ENCODE results near the gene PHAX.
"Not testable (repeated sequence)": the region's sequence is repeated elsewhere in the genome, so short reads cannot be mapped to it uniquely, and the experiment has no call there.

Gene PHAX, protein sequence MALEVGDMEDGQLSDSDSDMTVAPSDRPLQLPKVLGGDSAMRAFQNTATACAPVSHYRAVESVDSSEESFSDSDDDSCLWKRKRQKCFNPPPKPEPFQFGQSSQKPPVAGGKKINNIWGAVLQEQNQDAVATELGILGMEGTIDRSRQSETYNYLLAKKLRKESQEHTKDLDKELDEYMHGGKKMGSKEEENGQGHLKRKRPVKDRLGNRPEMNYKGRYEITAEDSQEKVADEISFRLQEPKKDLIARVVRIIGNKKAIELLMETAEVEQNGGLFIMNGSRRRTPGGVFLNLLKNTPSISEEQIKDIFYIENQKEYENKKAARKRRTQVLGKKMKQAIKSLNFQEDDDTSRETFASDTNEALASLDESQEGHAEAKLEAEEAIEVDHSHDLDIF

DNA sequence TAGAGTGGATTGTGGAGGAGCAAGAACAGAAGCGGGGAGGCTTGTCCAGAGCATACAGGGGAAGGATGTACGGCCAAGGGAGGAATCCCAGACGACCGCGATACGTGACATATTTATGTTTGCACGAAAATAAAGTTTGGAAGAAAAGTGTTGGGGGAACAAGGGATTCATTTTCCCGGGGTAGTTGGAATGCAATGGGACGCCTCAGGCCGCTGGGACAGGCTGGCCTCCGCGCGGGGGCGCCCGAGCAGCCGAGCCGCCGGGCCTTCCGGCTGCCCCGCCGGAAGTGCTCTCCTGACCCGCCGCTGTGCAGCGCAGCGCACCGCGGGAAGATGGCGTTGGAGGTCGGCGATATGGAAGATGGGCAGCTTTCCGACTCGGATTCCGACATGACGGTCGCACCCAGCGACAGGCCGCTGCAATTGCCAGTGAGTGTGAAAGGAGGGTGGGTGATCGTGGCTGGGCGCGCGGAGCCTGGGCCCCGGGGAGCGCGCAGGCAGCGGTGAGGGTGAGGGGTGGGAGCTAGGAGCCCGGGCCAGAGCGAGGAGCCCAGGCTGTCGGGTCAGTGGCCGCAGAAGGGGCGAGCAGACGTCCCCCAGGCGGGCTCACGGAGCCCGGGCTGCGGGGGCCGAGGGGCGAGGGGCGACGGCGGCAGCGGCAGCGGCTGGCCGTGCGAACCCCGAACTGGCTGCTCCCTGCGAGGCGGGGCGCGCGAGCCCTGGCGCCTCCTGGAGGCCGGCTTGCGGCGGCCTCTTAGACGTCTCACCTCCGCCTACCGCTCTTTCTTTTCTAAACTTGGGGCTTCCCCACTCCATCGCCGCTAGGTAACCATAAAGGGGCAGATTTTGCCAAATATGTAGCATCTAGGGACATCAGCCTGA lies at the start of gene PHAX:
PHAX (plus strand) TSS at position 317 of the 881 bp plus-strand sequence; CDS start at position 333, 16 bp downstream.
- peak; percentile 65 for DNase-seq

DNA sequence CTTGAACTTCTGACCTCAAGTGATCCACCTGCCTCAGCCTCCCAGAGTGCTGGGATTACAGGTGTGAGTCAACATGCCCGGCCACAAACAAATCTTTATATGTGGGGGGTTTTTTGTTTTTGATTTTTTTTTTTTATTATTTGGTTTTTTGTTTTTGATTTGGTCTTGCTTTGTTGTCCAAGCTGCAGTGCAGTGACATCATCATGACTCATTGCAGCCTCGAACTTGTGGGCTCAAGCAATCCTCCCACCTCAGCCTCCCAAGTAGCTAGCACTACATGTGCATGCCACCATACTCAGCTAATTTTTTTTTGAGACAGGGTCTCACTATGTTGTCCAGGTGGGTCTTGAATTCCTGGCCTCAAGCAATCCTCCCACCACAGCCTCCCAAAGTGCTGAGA lies 48.1 kb upstream of the PHAX start:
- no peak for DNase-seq

DNA sequence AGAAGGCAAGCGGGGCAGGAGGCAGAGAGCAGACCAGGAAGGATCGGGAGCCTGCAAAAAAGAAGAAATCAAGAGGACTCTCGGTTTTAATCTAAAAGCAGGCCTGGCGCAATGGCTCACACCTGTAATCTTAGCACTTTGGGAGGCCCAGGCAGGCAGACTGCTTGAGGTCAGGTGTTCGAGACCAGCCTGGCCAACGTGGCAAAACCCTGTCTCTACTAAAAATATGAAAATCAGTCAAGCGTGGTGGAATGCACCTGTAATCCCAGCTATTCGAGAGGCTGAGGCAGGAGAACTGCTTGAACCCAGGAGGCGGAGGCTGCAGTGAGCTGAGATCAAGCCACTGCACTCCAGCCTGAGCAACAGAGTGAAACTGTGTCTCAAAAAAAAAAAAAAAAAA lies 45.6 kb upstream of the PHAX start:
- DNase-seq: not testable (repeated sequence)

DNA sequence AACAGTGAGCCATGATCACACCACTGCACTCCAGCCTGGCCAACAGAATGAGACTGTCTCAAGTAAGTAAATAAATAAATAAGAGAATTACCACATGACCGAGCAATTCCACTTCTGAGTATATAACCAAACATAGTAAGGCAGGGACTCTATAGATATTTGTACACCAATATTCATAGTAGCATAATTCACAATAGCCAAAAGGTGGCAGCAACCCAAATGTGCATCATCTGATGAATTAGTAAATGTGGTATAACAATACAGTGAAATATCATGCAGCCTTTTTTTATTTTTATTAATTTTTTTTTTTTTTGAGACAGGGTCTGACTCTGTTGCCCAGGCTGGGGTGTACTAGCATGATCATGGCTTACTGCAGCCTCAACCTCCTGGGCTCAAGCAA lies 38.8 kb upstream of the PHAX start:
- DNase-seq: no peak

DNA sequence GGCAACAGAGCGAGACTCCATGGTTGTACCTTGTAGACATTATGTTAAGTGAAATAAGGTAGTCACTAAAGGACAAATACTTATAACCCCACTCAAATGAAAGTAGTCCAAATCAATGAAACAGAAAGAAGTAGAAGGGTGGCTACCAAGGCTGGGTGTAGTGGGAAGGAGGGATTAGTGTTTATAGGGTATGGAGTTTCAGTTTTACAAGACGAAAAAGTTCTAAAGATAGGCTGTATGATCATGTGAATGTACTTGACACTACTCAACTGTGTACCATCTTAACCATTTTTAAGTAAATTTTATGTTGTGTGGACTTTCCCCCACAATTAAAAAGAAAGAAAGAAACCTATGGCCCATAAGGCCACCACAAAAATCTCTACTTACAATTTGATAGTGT lies 37.9 kb upstream of the PHAX start:
- DNase-seq: no peak

DNA sequence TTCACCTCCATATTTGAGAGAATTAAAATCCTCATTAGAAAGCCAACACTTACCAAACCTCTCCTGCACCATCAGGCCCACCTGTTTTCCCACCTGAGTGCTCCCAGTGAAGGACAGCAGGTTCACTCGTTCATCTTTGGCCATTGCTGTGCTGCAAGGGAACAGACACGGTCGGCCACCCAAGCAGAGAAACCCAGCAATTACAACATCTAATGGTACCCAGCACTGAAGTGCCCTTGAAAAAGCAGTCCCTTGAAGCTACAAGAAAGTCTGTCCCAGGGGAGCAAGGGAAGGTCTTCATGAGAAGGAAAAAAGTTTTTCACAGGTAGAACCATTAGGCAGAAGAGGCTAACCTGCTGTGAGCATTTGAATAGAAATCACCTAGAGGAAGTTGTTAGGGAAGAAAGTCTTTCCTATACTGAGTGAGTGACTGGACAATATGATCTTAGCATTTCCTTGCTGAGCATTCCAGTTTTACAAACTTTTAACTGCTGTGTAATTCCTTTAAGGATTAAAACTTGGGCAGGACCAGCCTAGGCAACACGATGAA lies 32.5 kb upstream of the PHAX start:
- DNase-seq: no peak

DNA sequence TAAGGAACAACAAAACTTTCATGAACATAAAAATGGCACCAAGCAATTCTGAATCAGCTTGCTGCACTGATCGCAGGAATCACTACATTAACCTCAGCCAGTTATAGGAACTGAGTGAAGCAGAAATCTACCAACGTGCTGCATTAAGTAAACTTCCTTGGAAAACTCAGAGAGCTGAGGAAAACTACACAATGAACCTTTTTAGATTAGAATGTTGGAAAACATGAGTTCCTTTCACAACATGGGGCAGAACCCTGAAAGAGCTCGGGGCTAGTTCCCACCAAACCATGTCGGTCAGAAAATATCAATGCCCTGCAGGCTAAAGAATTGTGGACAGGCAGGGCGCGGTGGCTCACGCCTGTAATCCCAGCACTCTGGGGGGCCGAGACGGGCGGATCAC lies 25.1 kb upstream of the PHAX start:
- DNase-seq: no peak

DNA sequence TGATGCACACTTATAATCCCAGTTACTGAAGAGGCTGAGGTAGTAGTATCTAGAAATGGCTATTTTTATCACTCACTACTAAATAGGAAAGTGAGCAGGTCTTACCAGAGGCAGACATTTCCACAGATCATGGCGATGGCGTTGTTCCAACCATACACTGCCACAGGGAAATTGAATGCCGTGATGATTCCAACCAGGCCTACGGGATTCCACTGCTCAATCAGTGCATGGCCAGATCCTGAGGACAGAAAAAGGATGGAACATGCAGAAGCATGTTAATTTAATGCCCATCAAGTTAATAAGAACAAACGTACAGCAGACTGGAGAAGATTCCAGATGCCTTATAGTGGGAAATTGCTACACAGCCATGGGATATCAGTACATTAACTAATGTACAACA lies 23.8 kb upstream of the PHAX start:
- no peak for DNase-seq

DNA sequence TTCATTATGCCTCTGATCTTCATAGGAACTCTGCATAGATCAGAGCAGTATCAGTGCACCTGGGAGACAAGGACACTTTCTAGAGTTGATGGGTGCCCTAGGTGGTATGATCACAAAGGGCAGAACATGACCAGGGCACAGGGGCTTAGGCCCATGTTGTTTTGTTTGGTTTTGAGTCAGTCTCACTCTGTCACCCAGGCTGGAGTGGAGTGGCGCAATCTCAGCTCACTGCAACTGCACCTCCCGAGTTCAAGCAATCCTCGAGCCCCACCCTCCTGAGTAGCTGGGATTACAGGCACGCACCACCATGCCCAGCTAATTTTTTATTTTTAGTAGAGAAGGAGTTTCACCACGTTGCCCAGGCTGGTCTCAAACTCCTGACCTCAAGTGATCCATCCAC lies 23.3 kb upstream of the PHAX start:
- no peak for DNase-seq

DNA sequence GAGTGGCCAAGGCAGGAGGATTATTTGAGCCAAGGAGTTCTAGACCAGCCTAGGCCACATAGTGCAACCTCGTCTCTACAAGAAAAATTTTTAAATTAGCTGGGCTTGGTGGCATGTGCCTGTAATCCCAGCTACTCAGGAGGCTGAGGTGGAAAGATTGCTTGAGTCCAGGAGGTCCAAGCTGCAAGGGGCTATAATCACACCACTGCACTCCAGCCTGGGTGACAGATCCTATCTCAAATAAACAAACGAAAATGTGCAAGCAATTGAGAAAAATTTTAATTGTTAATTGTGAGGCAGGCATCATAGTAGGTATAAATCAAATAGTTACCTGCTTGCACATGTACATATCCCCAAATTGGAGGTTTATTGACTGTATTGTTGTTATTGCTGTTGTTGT lies 21.0 kb upstream of the PHAX start:
- DNase-seq: no peak

DNA sequence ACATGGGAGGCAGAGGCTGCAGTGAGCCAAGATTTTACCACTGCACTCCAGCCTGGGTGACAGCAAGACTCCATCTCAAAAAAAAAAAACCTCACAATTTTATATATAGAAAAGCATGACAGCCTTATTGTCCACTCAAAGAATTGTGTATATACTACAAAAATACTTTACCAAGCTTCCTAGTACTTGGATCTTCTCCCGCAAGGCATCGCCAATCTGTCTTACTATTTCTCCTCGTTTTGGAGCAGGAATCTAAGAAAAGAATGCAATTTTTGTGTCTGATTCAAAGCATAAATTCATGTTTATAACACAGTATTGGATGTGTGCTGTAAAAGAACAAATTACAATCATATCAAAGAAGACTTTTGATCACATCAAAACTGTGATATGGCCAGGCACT lies 17.0 kb upstream of the PHAX start:
- DNase-seq: no peak

DNA sequence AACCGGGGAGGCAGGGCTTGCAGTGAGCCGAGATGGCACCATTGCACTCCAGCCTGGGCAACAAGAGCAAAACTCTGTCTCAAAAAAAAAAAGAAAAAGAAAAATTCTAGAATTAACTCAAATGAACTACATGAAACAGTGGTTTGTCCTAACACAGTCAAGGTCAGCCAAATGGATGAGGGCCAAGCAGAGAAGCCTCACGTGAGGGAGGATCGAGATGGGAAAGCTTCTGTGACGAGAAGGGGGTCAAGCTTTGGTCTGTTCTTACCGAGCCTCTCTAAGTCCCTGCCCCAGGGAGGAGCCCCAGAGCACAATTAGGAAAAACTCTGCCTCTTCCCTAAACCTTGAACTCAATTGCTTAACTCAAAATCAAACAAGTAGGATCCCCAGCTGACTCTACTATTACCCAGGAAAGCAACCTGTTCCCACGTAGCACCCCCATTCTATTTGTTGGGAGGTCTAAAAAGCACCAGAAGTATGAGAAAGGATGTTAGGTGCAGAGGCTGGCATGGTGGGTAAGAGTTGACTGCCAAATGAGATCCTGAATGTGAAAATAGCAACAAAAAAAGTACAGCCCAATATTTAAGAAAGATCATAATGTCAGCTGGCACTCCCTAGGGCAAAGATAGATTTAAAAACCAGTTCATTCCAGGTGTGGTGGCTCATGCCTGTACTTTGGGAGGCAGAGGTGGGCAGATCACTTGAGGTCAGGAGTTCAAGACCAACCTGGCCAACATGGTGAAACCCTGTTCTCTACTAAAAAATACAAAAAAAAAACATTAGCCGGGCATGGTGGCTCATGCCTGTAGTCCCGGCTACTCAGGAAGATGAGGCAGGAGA lies 13.0 kb upstream of the PHAX start:
- DNase-seq: no peak

DNA sequence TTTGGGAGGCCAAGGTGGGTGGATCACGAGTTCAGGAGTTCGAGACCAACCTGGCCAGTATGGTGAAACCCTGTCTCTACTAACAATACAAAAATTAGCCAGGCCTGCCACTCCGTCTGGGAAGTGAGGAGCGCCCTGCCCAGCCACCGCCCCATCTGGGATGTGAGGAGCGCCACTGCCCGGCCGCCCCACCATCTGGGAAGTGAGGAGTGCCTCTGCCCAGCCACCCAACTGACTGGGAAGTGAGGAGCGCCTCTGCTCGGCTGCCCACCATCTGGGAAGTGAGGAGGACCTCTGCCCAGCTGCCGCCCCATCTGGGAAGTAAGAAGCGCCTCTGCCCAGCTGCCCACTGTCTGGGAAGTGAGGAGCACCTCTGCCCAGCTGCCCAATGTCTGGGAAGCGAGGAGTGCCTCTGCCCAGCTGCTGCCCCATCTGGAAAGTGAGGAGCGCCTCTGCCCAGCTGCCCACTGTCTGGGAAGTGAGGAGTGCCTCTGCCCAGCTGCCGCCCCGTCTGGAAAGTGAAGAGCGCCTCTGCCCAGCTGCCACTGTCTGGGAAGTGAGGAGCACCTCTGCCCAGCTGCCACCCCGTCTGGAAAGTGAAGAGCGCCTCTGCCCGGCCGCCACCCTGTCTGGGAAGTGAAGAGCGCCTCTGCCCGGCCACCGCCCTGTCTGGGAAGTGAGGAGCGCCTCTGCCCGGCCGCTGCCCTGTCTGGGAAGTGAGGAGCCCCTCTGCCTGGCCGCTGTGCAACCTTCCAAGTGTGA lies 11.0 kb upstream of the PHAX start:
- DNase-seq: no peak

DNA sequence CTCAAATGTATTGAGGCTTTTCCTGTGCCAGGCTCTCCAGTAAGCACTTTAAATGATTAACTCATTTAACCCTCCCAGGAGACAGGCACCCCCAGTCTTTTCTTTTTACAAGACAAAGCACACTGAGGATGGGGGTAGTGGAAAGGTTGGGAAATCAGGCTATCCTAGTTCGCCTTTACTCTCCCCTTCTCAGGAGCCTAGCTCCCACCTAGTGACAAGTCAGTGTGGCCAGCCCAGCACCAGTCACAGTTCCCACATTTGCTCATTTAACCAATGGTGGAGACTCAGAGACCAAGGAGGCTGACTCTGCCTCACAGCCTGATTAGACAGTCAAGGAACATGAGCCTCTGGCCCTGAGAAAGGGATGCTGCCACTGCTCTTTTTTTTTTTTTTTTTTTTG lies 9.2 kb upstream of the PHAX start:
- DNase-seq: no peak

DNA sequence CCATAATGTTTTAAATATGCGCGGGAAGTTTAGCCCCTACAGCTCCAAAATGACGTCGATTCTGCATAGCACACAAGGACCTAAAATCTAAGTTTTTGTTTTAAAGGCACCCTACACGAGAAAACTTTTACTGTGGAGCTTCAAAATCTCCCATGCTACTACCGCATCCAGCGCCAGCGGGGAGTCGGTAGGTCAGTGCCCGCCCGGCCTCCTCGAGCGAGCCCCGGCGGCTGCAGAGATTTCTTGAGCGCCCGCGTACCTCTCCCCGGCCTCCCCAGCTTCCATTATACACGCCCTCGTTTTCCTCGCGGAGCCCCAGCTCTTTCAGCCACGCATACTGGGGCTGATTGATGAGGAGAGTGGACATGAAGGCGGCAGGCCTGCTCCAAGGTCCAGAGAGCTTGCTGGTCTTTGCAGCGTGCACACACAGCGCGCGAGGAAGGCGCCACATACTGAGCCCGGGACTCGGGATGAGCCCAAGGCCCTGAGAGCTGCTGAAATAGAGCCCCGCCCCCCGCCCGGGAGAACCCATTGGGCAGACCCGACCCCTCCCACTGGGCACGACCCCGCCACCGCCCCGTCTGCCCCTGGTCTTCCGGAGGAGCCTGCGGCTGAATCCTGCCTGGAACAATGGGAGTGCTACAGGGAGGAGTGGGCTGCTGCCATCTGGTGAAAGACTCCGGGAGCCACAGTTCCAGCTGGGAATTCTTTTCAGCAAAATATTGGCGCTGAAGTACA lies 5.8 kb upstream of the PHAX start, which contains the start of gene ALDH7A1:
ALDH7A1 (minus strand) TSS at position 472 of the 738 bp plus-strand sequence; CDS start at position 451, 21 bp downstream.
- DNase-seq: peak; percentile 32

DNA sequence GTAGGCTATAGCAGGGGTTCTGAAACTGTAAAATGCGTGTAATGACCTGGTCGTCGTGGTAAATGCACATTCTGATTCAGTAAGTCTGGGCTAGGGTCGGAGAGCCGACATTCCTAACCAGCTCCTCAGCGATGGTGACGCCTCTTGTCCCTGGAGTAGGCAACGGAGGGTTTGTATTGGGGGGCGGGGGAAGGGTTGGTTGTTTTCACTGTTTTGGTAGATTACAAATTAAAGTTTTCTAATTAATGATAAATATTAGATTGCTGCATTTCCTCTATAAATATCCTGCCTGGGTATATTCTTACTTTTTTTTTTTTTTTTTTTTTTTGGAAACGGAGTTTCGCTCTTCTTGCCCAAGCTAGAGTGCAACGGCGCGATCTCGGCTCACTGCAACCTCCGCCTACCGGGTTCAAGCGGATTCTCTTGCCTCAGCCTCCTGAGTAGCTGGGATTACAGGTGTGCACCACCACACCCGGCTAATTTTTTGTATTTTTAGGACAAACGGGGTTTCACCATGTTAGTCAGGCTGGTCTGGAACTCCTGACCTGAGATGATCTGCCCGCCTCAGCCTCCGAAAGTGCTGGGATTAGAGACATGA lies 5.2 kb upstream of the PHAX start:
- DNase-seq: no peak

DNA sequence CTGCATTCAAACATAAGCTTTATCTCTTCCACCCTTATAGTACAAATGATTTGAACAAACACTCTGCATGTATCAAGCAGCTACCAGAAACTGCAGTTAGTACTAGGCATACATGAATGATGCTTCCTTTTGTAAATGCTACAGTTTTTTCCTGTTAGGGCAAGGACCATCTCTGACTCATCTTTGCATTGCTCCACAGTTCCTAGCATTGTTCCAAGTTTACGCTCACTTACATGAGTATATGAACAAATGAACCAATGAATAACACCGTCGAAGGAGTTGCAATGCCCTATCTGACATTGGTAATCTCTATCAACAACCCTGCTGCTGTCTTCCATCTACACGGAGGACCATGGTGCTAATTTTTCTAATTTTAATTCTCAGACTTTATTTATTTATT lies 3.6 kb upstream of the PHAX start:
- DNase-seq: no peak

DNA sequence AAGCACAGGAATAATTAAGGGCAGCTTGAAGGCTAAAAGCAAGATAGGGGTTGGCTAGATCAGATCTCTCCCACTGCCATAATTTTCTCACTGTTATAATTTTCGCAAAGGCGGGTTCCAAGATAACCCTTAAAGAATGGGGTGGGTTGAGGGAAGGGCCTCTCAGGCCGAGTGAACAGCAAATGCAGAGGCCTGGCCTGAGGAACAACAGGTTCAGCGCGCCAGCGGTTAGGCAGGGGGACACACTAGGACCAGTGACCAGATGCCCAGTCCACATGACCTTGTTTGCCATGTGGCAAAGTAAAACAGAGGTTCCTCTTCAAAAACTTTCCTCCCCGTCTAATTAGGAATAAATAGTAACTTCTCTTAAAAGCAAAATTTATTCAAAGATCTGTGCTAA lies 1.2 kb upstream of the PHAX start:
- no peak for DNase-seq

DNA sequence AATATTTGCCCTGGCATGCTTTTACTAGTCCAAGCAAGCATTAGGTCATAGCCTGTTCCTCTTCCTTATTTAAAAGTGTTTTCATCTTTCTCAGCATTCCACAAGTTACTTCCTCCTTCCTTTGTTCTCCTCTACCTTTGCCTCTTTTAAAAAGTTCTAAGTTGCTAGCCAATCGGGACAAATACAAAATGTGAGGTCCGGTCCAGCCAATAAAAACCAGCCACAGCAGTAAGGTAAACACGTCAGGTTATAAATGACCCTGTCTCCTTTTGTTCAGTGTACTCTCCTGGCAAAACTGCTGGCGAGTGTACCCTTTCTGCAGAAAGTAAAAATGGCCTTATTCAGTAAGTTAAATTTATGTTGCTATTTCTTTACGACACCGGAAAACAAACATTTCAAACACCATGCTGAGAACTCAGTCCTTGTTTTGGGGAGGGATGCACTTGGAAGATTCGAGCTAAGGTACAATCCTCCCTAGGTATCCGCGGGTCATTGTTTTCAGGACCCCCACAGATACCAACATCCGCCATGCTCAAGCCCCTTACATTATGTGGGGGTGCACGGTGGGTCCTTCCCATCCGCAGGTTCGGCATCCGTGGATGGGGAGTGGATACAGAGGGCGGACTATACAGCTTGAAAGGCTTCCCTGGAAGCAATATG lies 646 bp upstream of the PHAX start:
- not testable (repeated sequence) for DNase-seq

DNA sequence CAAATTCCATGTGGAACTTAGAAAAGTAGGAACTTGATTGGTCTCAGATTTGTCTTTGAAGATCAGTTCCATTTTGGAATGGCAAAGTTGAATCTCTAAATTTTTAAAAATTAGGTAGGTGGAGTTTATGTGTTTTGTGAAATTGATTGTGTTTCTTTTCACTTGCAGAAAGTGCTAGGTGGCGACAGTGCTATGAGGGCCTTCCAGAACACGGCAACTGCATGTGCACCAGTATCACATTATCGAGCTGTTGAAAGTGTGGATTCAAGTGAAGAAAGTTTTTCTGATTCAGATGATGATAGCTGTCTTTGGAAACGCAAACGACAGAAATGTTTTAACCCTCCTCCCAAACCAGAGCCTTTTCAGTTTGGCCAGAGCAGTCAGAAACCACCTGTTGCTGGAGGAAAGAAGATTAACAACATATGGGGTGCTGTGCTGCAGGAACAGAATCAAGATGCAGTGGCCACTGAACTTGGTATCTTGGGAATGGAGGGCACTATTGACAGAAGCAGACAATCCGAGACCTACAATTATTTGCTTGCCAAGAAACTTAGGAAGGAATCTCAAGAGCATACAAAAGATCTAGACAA lies 2.8 kb downstream of the PHAX start:
- DNase-seq: no peak

Measured in stimulated activated naive CD4-positive, alpha-beta T cell treated with Interleukin-2 at 50 U/mL for 16 hours (primary cell).